SK-N-SH (cell line): ENCODE results near the gene DR1. TPM values are rescaled to one million over a fixed set of nuclear protein-coding genes. Genes with fewer than 3 reads are reported as not detected.

Source experiments
- CTCF ChIA-PET: fragments of 300-600, 350-600 bp; formaldehyde crosslinking; extraction: SDS; loops from one replicate; lab custom pipeline; 2021; lab: Yijun Ruan, JAX
- POLR2A ChIA-PET: fragments of 350-600 bp; sonication (Branson Sonifier 250); formaldehyde crosslinking; extraction: SDS; loops from one replicate; lab custom pipeline; 2020; ENCODE audit warnings: antibody characterized with exemption, inconsistent platforms; lab: Yijun Ruan, JAX
- DNase-seq: peaks from one replicate; pipeline ENCODE4 v3.0.0; 2012
- H2AFZ ChIP-seq: fragments of 200-600 bp; sonication (generic); 2 replicates; pipeline ENCODE4 v1.8.1; 2016; ENCODE audit warnings: antibody characterized with exemption, mild to moderate bottlenecking, low read depth
- H3F3A ChIP-seq: fragments of 200-600 bp; sonication (generic); replicated peaks from 2 replicates; pipeline ENCODE3; 2016; ENCODE audit warnings: antibody characterized with exemption, mild to moderate bottlenecking; ENCODE audit not compliant: insufficient read depth
- H3K27ac ChIP-seq, 2 experiments: fragments of 200-500 bp in 1 of 2; fragments of 200-600 bp in 1 of 2; sonication (Bioruptor generic) in 1 of 2; sonication (generic), shearing (Covaris generic) in 1 of 2; 2 replicates each; pipeline versions ENCODE4 v1.5.1 to v1.6.1; 2014 to 2016; ENCODE audit warnings: low read depth in 2 of 2, inconsistent platforms in 1 of 2, low read length in 1 of 2, mild to moderate bottlenecking in 1 of 2, mixed read lengths in 1 of 2
- H3K27me3 ChIP-seq: fragments of 200-600 bp; sonication (generic), shearing (Covaris generic); 2 replicates; pipeline ENCODE4 v1.6.1; 2016; ENCODE audit warnings: mixed run types; ENCODE audit not compliant: insufficient read depth
- H3K36me3 ChIP-seq, 2 experiments: fragments of 200-500 bp in 1 of 2; fragments of 200-600 bp in 1 of 2; sonication (Bioruptor generic) in 1 of 2; sonication (generic) in 1 of 2; replicated peaks in 1 of 2; 2 replicates each; pipeline versions ENCODE3 to v1.5.1; 2014 to 2016; ENCODE audit warnings: low read length in 1 of 2, mild to moderate bottlenecking in 1 of 2; ENCODE audit not compliant: insufficient read depth in 2 of 2, control insufficient read depth in 1 of 2
- H3K4me1 ChIP-seq, 2 experiments: fragments of 200-500 bp in 1 of 2; fragments of 200-600 bp in 1 of 2; sonication (Bioruptor generic) in 1 of 2; sonication (generic), shearing (Covaris generic) in 1 of 2; 2 replicates each; pipeline versions ENCODE4 v1.5.1 to v1.6.1; 2014 to 2016; ENCODE audit warnings: low read depth in 1 of 2, low read length in 1 of 2, mixed run types in 1 of 2; ENCODE audit not compliant: insufficient read depth in 2 of 2, control insufficient read depth in 1 of 2
- H3K4me2 ChIP-seq: fragments of 200-600 bp; sonication (generic), shearing (Covaris generic); 2 replicates; pipeline ENCODE4 v1.6.1; 2017; ENCODE audit warnings: mixed run types
- H3K4me3 ChIP-seq, 2 experiments: fragments of 200-500 bp in 1 of 2; fragments of 200-600 bp in 1 of 2; sonication (Bioruptor generic) in 1 of 2; sonication (generic), shearing (Covaris generic) in 1 of 2; 2 replicates each; pipeline versions ENCODE4 v1.5.1 to v1.8.1; 2014 to 2016; ENCODE audit warnings: low read depth in 2 of 2, inconsistent platforms in 1 of 2, low read length in 1 of 2, mild to moderate bottlenecking in 1 of 2, mixed read lengths in 1 of 2, moderate library complexity in 1 of 2
- H3K79me2 ChIP-seq: fragments of 200-600 bp; sonication (generic); 2 replicates; pipeline ENCODE4 v1.8.1; 2017; ENCODE audit warnings: mild to moderate bottlenecking; ENCODE audit not compliant: insufficient read depth
- H3K9ac ChIP-seq: fragments of 200-600 bp; sonication (generic); 2 replicates; pipeline ENCODE4 v1.6.1; 2017; ENCODE audit warnings: mixed run types
- H3K9me2 ChIP-seq: fragments of 200-600 bp; sonication (generic); 2 replicates; pipeline ENCODE4 v1.6.1; 2017; ENCODE audit warnings: mixed run types
- H3K9me3 ChIP-seq: fragments of 200-600 bp; sonication (generic); 2 replicates; pipeline ENCODE4 v1.6.1; 2017; ENCODE audit warnings: mixed run types, mild to moderate bottlenecking, moderate library complexity
- H4K20me1 ChIP-seq: fragments of 200-600 bp; sonication (generic); 2 replicates; pipeline ENCODE4 v1.6.1; 2017; ENCODE audit warnings: mild to moderate bottlenecking, mixed run types; ENCODE audit not compliant: insufficient read depth
- CHD2 ChIP-seq: fragments of 150-350 bp; IDR thresholded peaks from 2 replicates; pipeline ENCODE4 v1.6.1; 2018; ENCODE audit warnings: low read length; ENCODE audit not compliant: partially characterized antibody
- FOSL2 ChIP-seq: IDR thresholded peaks from 2 replicates; pipeline ENCODE4 v1.4.0; 2012; ENCODE audit warnings: low read depth, mild to moderate bottlenecking, moderate library complexity, borderline replicate concordance
- FOXM1 ChIP-seq: IDR thresholded peaks from 2 replicates; pipeline ENCODE4 v1.4.0; 2012; ENCODE audit warnings: low read depth, mild to moderate bottlenecking
- GATA2 ChIP-seq: sonication (generic); formaldehyde crosslinking; IDR thresholded peaks from 2 replicates; pipeline ENCODE4 v1.5.0; 2020; ENCODE audit warnings: mild to moderate bottlenecking, missing genetic modification reagents
- JUND ChIP-seq: IDR thresholded peaks from 2 replicates; pipeline ENCODE4 v1.4.0; 2012
- MEF2A ChIP-seq: IDR thresholded peaks from 2 replicates; pipeline ENCODE4 v1.4.0; 2012; ENCODE audit warnings: low read depth, borderline replicate concordance
- REST ChIP-seq: IDR thresholded peaks from 2 replicates; pipeline ENCODE4 v1.6.1; 2012; ENCODE audit warnings: mild to moderate bottlenecking, low read depth, low read length, moderate library complexity
- SIN3A ChIP-seq: IDR thresholded peaks from 2 replicates; pipeline ENCODE4 v1.6.1; 2012; ENCODE audit warnings: low read depth, mild to moderate bottlenecking, low read length, moderate library complexity, borderline replicate concordance
- SMC3 ChIP-seq: IDR thresholded peaks from 2 replicates; pipeline ENCODE4 v1.6.1; 2012; ENCODE audit warnings: low read depth, low read length, improper control_type of control experiment
- TCF12 ChIP-seq: IDR thresholded peaks from 2 replicates; pipeline ENCODE4 v1.4.0; 2012
- USF1 ChIP-seq: IDR thresholded peaks from 2 replicates; pipeline ENCODE4 v1.4.0; 2012; ENCODE audit warnings: low read depth, borderline replicate concordance
- WGBS: methylation state at CpG from one replicate; pipeline ENCODE4 v1.1.6; 2017; ENCODE audit warnings: low lambda C conversion rate; 5-methylcytosine and 5-hydroxymethylcytosine counted together
- polyA plus RNA-seq, 3 experiments: library from polyadenylated mRNA; depleted of rRNA; stranded (reverse); fragments of >200 nt; gene quantifications; 2 replicates each; pipeline ENCODE4 v1.2.3, GENCODE V29; 2012
- small RNA-seq, 7 experiments: library from RNA; depleted of rRNA; stranded (forward); fragments of <200 nt; gene quantifications; one replicate each; pipeline ENCODE3, GENCODE V24; 2012

Gene DR1
- polyA plus RNA-seq, 1 of the 3 experiments (the other 2 are of a cell fraction) = 12.8 TPM

- H3K9me2 ChIP-seq = no peaks in the 10 kb centered on the region
- POLR2A ChIA-PET = no interaction called here
- no peak overlapping the region for H2AFZ ChIP-seq
- H3K4me1 ChIP-seq = no peaks in the 10 kb centered on the region
- H3K4me2 ChIP-seq = no peak overlapping the region
- H3K9me3 ChIP-seq = no peaks in the 10 kb centered on the region
- CTCF ChIA-PET = no interaction called here
- 71% methylated on average over 2 of the region's 2 CpGs for WGBS
- no peaks in the 10 kb centered on the region for H3F3A ChIP-seq
- H3K79me2 ChIP-seq = no peaks in the 10 kb centered on the region
- H3K27ac ChIP-seq = no peak overlapping the region
- H3K36me3 ChIP-seq = no peaks in the 10 kb centered on the region
- DNase-seq = no peak
- H3K27me3 ChIP-seq = no peaks in the 10 kb centered on the region
- no peaks in the 10 kb centered on the region for H4K20me1 ChIP-seq
- H3K9ac ChIP-seq = no peak overlapping the region
- no peak for TF ChIP-seq FOXM1
- TF ChIP-seq CHD2 = no peak
- no peak for TF ChIP-seq SMC3
- no peak for TF ChIP-seq SIN3A
- no peak for TF ChIP-seq GATA2 (CRISPR knock-in tag)
- TF ChIP-seq TCF12 = no peak
- no peak for TF ChIP-seq REST
- no peak for TF ChIP-seq USF1
- no peak for TF ChIP-seq JUND
- no peak for TF ChIP-seq MEF2A
- no peak for TF ChIP-seq FOSL2
- H3K4me3 ChIP-seq = no peak overlapping the region
Measured at GRCh38 chr1:93416183-93416582, 70.5 kb downstream of the DR1 start.

Small RNAs within 50 kb of the gene (small RNA-seq; reads per million reads assigned to genes)
- gene RF00019 = 0 reads per million in 7 experiments

Other genes starting within 250 kb of the DR1 start
- 24.2 and 26.9 TPM in 2 replicates for gene TMED5, start 165.5 kb upstream of the DR1 start, polyA plus RNA-seq (2012; rRNA removed)
- 3.5 and 4.0 TPM in 2 replicates for gene CCDC18, start 165.2 kb upstream of the DR1 start, polyA plus RNA-seq (2012; rRNA removed)
- gene FNBP1L, start 102.2 kb downstream of the DR1 start, polyA plus RNA-seq (2012; rRNA removed) = 16.5 and 21.5 TPM in 2 replicates